ENCODE data around the gene NRIP2.

GRCh38 chr12:2826036-2826435, 8.8 kb downstream of the NRIP2 start:
- no peak for TF ChIP-seq CTCF (IDR thresholded peaks at IDR 0.05; ENCODE audit: low read depth, low read length)
- no peak for TF ChIP-seq EZH2phosphoT487 (IDR thresholded peaks at IDR 0.05; ENCODE audit: low read depth)

Data from OCI-LY3 (cell line).